ENCODE results near the gene FAM236A. TPM values are rescaled to one million over a fixed set of nuclear protein-coding genes. Genes with fewer than 3 reads are reported as not detected.
"Not testable (repeated sequence)": the region's sequence is repeated elsewhere in the genome, so short reads cannot be mapped to it uniquely, and the experiment has no call there.

The FAM236A gene
- total and polyA plus RNA-seq, 12 donors: not detected

DNA sequence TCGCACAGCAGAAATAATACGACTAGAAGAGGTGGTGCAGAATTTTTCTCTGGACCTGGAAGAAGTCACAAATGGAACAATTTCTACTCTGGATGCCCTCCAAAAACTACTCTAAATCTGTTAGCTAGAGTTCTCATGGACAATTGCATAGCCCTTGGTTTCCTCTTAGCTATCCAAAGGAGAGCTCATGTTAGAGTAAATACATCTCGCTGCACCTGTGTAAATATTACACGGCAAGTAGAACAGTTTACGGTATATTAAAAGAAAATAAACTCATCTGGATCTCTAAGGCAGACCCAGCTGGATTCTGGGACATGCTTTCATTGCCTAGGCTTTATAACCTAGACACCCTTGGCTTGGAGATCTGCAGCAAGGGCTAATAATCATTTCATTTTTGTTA lies 33.9 kb downstream of the FAM236A start:
- intact Hi-C loops (cut with DNase I); H3K4me1 ChIP-seq (replicated peaks in 1 of 2); H3K36me3 ChIP-seq (replicated peaks in 1 of 2); DNase-seq; H3K9me3 ChIP-seq (replicated peaks in 1 of 3); H3K4me3 ChIP-seq; H3K27me3 ChIP-seq; H3K27ac ChIP-seq: not testable (repeated sequence)
- no CpG with 5 or more reads among the region's 5 CpGs for WGBS, 4 donors

DNA sequence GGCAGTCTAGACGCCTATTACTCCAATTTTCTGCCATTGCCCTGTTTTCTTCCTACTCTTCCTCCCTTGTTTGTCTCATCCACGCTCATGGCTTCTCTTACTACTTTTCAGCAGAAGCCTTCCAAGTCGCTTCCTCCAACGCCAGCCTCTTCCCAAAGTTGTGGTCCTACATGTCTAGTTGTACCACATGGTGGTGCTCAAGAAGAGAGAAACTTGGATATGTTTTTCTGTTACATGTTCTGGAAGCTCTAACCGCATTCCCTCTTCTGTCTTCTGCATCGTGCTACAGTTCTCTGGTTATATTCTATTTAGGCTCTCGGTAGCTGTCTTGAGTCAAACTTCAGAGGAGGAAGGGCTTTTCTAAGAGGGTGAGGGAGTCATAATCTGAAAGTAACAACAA lies 36.9 kb downstream of the FAM236A start:
- H3K27me3 ChIP-seq; H3K4me1 ChIP-seq (replicated peaks in 1 of 2); H3K4me3 ChIP-seq; H3K27ac ChIP-seq; H3K36me3 ChIP-seq (replicated peaks in 1 of 2); DNase-seq; H3K9me3 ChIP-seq (replicated peaks in 1 of 3); intact Hi-C loops (cut with DNase I): not testable (repeated sequence)
- WGBS, 4 donors: no CpG with 5 or more reads among the region's 7 CpGs

- H3K27ac ChIP-seq; H3K4me3 ChIP-seq; intact Hi-C loops (cut with DNase I); DNase-seq; H3K36me3 ChIP-seq (replicated peaks in 1 of 2); H3K4me1 ChIP-seq (replicated peaks in 1 of 2); H3K9me3 ChIP-seq (replicated peaks in 1 of 3): not testable (repeated sequence)
- WGBS, 4 donors: 56 to 68% (median 59%) methylated on average over 4 to 5 of the region's 5 CpGs
- H3K27me3 ChIP-seq: peaks cover 12% of the 10 kb centered on the region
These were observed 43.0 kb downstream of the FAM236A start for GRCh38 chrX:72980894-72981469.

Other genes with a start within 250 kb of the FAM236A start
- 10 to 100 TPM; 18.5 to 46.4 (median 40.5) TPM for gene PHKA1, start 223.9 kb upstream of the FAM236A start, total RNA-seq
- gene PHKA1, start 223.9 kb upstream of the FAM236A start, polyA plus RNA-seq: 10 to 100 TPM; 11.8 to 22.6 (median 11.9) TPM
- 1 to 10 TPM in 1 of 9 donors, under 1 TPM in 4, not detected in 4; 0.28 to 1.3 (median 0.42) TPM for gene DMRTC1B, start 161.3 kb upstream of the FAM236A start, total RNA-seq
- gene DMRTC1B, start 161.3 kb upstream of the FAM236A start, polyA plus RNA-seq: 1 to 10 TPM in 1 of 3 donors, under 1 TPM in 2; 0.67 to 2.3 (median 0.80) TPM
- gene FAM236B, start 155.5 kb upstream of the FAM236A start, total RNA-seq: not detected
- not detected for gene FAM236B, start 155.5 kb upstream of the FAM236A start, polyA plus RNA-seq
- not detected for gene FAM236D, start 130.0 kb upstream of the FAM236A start, total RNA-seq
- not detected for gene FAM236D, start 130.0 kb upstream of the FAM236A start, polyA plus RNA-seq
- not detected for gene FAM236C, start 25.6 kb upstream of the FAM236A start, total RNA-seq
- gene FAM236C, start 25.6 kb upstream of the FAM236A start, polyA plus RNA-seq: not detected
- 1 to 10 TPM in 1 of 9 donors, under 1 TPM in 5, not detected in 3; 0.11 to 1.3 (median 0.32) TPM for gene DMRTC1, start 5.6 kb downstream of the FAM236A start, total RNA-seq
- under 1 TPM in 2 of 3 donors, not detected in 1; 0.03 to 0.46 TPM for gene DMRTC1, start 5.6 kb downstream of the FAM236A start, polyA plus RNA-seq
- 1 to 10 TPM in 1 of 9 donors, under 1 TPM in 2, not detected in 6; 0.11 to 1.8 (median 0.41) TPM for gene PABPC1L2B, start 64.7 kb downstream of the FAM236A start, total RNA-seq
- under 1 TPM; 0.03 to 0.42 (median 0.32) TPM for gene PABPC1L2B, start 64.7 kb downstream of the FAM236A start, polyA plus RNA-seq
- gene PABPC1L2A, start 141.3 kb downstream of the FAM236A start, total RNA-seq: 1 to 10 TPM in 1 of 9 donors, under 1 TPM in 1, not detected in 7; 0.69 to 1.1 TPM
- 1 to 10 TPM in 1 of 3 donors, under 1 TPM in 2; 0.17 to 1.1 (median 0.32) TPM for gene PABPC1L2A, start 141.3 kb downstream of the FAM236A start, polyA plus RNA-seq